Measurements from ENCODE around the gene RTKN2. TPM values are rescaled to one million over a fixed set of nuclear protein-coding genes. Genes with fewer than 3 reads are reported as not detected.

The RTKN2 gene
- total and polyA plus RNA-seq, 10 of the 15 experiments (the other 5 are each of a cell fraction or from before 2014, with no cell fraction given) = 0.10 TPM; not detected in 9

GRCh38 chr10:62165803-62166202 lies 102.8 kb downstream of the RTKN2 start:
- CTCF ChIA-PET = no interaction called here
- no peaks in the 10 kb centered on the region for H3K36me3 ChIP-seq (ENCODE audit: control insufficient read depth in 2 of 2, insufficient read depth in 2 of 2, low read length in 1 of 2)

GRCh38 chr10:62163024-62163423 lies 105.6 kb downstream of the RTKN2 start:
- Histone ChIP-seq H3K27ac (ENCODE audit: control insufficient read depth, insufficient read depth) (no peak overlapping the region), H3K36me3 (ENCODE audit: control insufficient read depth in 2 of 2, insufficient read depth in 2 of 2, low read length in 1 of 2) (no peaks in the 10 kb centered on the region), H3K4me2 (ENCODE audit: control insufficient read depth, insufficient read depth) (no peak overlapping the region), H3K4me1 (ENCODE audit: control insufficient read depth, insufficient read depth, low read length) (peaks cover 11% of the 10 kb centered on the region; the same call in 1 of the 2 replicates), H3K79me2 (ENCODE audit: control insufficient read depth, insufficient read depth, low read length) (no peaks in the 10 kb centered on the region), H3K9me3 (replicated peaks; ENCODE audit: control insufficient read depth, insufficient read depth, low read length) (no peaks in the 10 kb centered on the region; the same call in 2 of the 3 replicates), H4K20me1 (ENCODE audit: control insufficient read depth, insufficient read depth) (no peaks in the 10 kb centered on the region), H3K9ac (ENCODE audit: control insufficient read depth, insufficient read depth, low read length) (no peak overlapping the region), H2AFZ (ENCODE audit: control insufficient read depth, low read depth, low read length) (no peak overlapping the region), H3K4me3 (no peak overlapping the region), H3K27me3 (replicated peaks in 1 of 2; ENCODE audit: control insufficient read depth in 2 of 2, insufficient read depth in 2 of 2, low read length in 1 of 2) (no peaks in the 10 kb centered on the region)
- in situ Hi-C loops (cut with MboI) (no loop called here), intact Hi-C loops (cut with micrococcal nuclease; ENCODE audit: unreplicated experiment) (no loop called here)
- FAIRE-seq (no peak), DNase-seq (ENCODE audit: low read depth, low spot score) (no peak), ATAC-seq (no peak)
- ChIA-PET CTCF (no interaction called here), RAD21 (ENCODE audit: unreplicated experiment) (no interaction called here), POLR2A (no interaction called here), SMC1A (ENCODE audit: uncharacterized antibody, unreplicated experiment) (interaction anchor here (1.8 kb wide), 1 partner anchor 15 kb away, joined by 5 read pairs; no protein-coding TSS in a partner anchor)
- BruUV-seq (replicated peaks) = no TSS peak
- 100% methylated on average over 2 of the region's 2 CpGs for WGBS (ENCODE audit: insufficient coverage, insufficient replicate concordance, low lambda C conversion rate, missing lambda C conversion rate)
- TF ChIP-seq FOXK2 (IDR thresholded peaks at IDR 0.05) (no peak), MXI1 (IDR thresholded peaks at IDR 0.05; ENCODE audit: low read depth, low read length) (no peak), NRF1 (conservative IDR thresholded peaks at IDR 0.05; ENCODE audit: low read depth, low read length) (no peak), YBX1 (IDR thresholded peaks at IDR 0.05) (no peak), RAD21 (IDR thresholded peaks at IDR 0.05; ENCODE audit: insufficient read depth, low read depth, low read length) (no peak), E2F8 (IDR thresholded peaks at IDR 0.05; ENCODE audit: low read depth, partially characterized antibody) (no peak), HDGF (IDR thresholded peaks at IDR 0.05) (no peak), KLF5 (IDR thresholded peaks at IDR 0.05; ENCODE audit: partially characterized antibody) (no peak), RFX5 (IDR thresholded peaks at IDR 0.05; ENCODE audit: low read depth, low read length) (no peak), SMARCA5 (IDR thresholded peaks at IDR 0.05) (no peak), TCF3 (IDR thresholded peaks at IDR 0.05; ENCODE audit: borderline replicate concordance, insufficient read depth, low read depth, low read length) (no peak), PML (IDR thresholded peaks at IDR 0.05; ENCODE audit: low read length) (no peak)

More at GRCh38 chr10:62165803-62166202, 102.8 kb downstream of the RTKN2 start:
- FAIRE-seq (no peak), DNase-seq (ENCODE audit: low read depth, low spot score) (no peak), ATAC-seq (no peak)
- Histone ChIP-seq H3K9me3 (replicated peaks; ENCODE audit: control insufficient read depth, insufficient read depth, low read length) (no peaks in the 10 kb centered on the region; the same call in none of the 3 replicates), H3K27me3 (replicated peaks in 1 of 2; ENCODE audit: control insufficient read depth in 2 of 2, insufficient read depth in 2 of 2, low read length in 1 of 2) (no peaks in the 10 kb centered on the region), H3K4me3 (no peak overlapping the region), H3K27ac (ENCODE audit: control insufficient read depth, insufficient read depth) (peak overlapping the region; percentile 41; the same call in 1 of the 2 replicates), H3K9ac (ENCODE audit: control insufficient read depth, insufficient read depth, low read length) (no peak overlapping the region), H4K20me1 (ENCODE audit: control insufficient read depth, insufficient read depth) (no peaks in the 10 kb centered on the region), H3K4me1 (ENCODE audit: control insufficient read depth, insufficient read depth, low read length) (peaks cover 14% of the 10 kb centered on the region; the same call in 1 of the 2 replicates), H3K4me2 (ENCODE audit: control insufficient read depth, insufficient read depth) (no peak overlapping the region), H2AFZ (ENCODE audit: control insufficient read depth, low read depth, low read length) (no peak overlapping the region), H3K79me2 (ENCODE audit: control insufficient read depth, insufficient read depth, low read length) (no peaks in the 10 kb centered on the region)
- in situ Hi-C loops (cut with MboI) = no loop called here
- intact Hi-C loops (cut with micrococcal nuclease; ENCODE audit: unreplicated experiment) = loop anchor here (5.0 kb wide), 1 partner anchor 59 kb away; no protein-coding TSS in a partner anchor
- peak; percentile 89 for TF ChIP-seq ZNF24 (IDR thresholded peaks at IDR 0.05)
- no peak for TF ChIP-seq TAF1 (IDR thresholded peaks at IDR 0.05; ENCODE audit: borderline replicate concordance, low read depth, low read length)
- ChIA-PET RAD21 (ENCODE audit: unreplicated experiment) (no interaction called here), SMC1A (ENCODE audit: uncharacterized antibody, unreplicated experiment) (no interaction called here), POLR2A (no interaction called here)
- WGBS (ENCODE audit: insufficient coverage, insufficient replicate concordance, low lambda C conversion rate, missing lambda C conversion rate) = 82% methylated on average over 4 of the region's 4 CpGs
- BruUV-seq (replicated peaks) = no TSS peak
